DOHH2 (cell line): ENCODE results near the gene GJC1.

Experiments
- CTCF ChIP-seq: fragments of 200-600 bp; sonication (generic); IDR thresholded peaks from one replicate; pipeline ENCODE4 v1.5.1; 2014; ENCODE audit warnings: antibody characterized with exemption, mild to moderate bottlenecking, low read depth, low read length; ENCODE audit not compliant: poor library complexity, severe bottlenecking
- EZH2phosphoT487 ChIP-seq: fragments of 200-600 bp; sonication (generic); IDR thresholded peaks from 2 replicates; pipeline ENCODE4 v1.6.1; 2017; ENCODE audit warnings: borderline replicate concordance, mild to moderate bottlenecking, antibody characterized with exemption, low read length, moderate library complexity, mixed read lengths

DNA sequence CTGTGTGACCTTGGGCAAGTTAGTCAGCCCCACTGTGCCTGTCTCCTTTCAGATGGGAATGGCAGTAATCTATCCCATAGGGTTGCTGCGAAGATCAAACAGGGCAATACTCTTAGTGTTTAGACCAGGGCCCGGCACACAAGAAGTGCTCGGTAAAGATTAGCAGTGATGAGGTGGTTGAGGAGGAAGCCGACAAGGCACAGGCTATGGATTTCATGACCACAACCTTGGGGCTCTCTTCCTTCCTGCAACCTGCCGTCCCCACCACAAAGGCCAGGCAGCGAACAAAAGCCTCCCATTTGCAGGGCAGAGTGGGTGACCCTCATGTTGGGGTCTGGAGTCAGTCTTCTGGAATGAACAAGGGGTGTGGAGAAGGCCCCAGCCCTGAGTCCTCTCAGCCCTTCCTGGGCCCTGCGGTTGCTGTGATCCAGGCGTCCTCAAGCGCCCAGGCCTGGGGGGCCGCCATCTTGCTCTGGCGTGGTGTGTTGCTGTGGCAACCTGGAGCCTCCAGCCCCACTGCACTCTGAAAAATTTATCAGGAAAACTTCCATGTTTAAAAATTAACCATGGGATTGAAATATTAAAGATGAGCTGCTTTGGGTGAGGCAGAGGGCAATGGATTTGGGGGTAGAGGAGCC lies 61.5 kb downstream of the GJC1 start:
- TF ChIP-seq CTCF (no peak), EZH2phosphoT487 (no peak)
